SK-MEL-5 (cell line): ENCODE measurements around the gene PKP2. TPM values are rescaled to one million over a fixed set of nuclear protein-coding genes. Genes with fewer than 3 reads are reported as not detected.
"Not testable (repeated sequence)": the region's sequence is repeated elsewhere in the genome, so short reads cannot be mapped to it uniquely, and the experiment has no call there.

Experiments used
- DNase-seq: peaks from one replicate; pipeline ENCODE4 v3.0.0-alpha.2; 2016; ENCODE audit warnings: low read depth, low spot score
- in situ Hi-C: cut with HindIII; loops from 2 replicates; pipeline ENCODE4 v1.10.0; 2016; ENCODE audit warnings: low sequenced_read_pairs, high pct_unique_total_duplicates, low pct_unique_long_range_greater_than_20kb
- total RNA-seq: library from RNA; depleted of rRNA; stranded (reverse); fragments of >200 nt; shearing (Covaris generic); gene quantifications from 2 replicates; pipeline ENCODE4 v1.2.3, GENCODE V29; 2014

The PKP2 gene
- total RNA-seq, 1 experiment from 2014 or later, result not detected

DNA sequence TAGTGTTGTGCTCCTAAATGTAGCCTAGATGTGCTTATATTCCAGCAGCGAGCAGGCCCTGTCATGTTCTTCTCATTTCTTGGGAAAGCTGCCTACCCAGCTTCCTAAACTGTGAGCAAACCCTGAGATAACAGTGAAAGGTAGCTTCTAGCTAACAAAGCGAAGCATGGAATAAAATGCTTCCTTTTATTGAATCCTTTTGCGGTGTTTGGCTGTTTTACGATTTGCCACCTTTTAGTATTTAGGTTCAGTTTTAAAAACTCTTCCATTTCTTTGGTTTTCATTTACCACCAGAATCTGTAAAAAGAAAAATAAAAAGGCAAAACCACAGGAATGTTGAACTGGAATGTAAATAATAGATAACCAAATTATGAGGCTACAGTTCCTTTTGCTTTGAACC lies 5.0 kb upstream of the PKP2 start:
- no peak for DNase-seq
- in situ Hi-C loops, result no loop called here

DNA sequence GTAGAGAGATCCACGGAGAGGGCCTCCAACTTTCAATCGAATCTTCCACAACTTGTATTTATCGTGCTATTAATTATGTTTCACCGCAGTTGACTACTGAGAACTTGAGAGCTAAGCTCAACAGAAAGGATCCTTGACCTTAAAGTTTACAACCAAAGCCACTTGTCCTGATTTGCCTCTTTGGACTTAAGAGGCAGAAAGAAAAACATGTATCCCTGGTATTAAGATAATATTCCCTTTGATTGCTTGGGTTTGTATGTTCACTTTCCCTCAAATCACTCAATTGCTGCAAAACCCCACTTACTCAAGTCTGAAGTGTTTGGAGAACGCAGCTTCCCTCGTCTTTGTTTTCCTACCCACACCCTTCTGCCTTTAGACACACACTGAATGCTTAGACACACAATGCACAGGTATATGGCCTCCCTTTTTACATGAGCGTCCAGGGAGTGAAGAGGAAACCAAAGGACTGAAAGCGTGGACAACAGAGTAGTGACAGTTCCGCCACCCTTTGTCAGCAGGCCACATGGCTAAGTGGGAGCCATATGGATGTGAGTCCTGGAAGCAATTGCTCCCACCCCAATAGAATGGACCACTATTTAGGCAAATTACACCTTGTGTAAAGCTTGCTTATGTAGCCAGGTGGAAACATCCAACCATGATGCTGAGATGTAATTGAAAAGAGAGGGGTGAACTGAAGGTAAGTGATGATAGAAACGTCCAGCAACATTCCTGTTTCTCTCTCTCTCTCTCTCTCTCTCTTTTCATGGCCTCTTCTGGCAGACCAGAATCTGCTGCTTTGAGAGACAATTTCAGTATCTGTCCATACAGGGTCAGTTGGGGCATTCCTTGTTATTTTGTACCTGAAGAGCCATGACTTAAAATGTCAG lies 1.4 kb upstream of the PKP2 start:
- DNase-seq, result no peak
- in situ Hi-C loops, result no loop called here

DNA sequence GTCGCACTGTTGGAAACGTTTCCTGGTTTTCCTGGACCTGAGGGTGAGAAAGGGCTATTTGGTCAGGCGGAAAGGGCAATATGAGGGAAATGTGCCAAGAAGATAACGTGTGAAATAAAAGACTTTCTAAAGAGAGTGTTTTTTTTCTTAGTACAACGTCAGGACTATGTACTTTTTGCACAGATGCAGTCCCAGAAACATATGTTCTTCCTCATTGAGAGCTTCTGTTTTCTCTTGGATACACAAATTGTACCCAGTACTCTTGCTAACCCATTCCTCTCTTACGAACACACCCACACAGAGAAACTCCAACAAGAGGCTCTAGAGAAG lies 669 bp upstream of the PKP2 start:
- in situ Hi-C loops, result no loop called here

DNA sequence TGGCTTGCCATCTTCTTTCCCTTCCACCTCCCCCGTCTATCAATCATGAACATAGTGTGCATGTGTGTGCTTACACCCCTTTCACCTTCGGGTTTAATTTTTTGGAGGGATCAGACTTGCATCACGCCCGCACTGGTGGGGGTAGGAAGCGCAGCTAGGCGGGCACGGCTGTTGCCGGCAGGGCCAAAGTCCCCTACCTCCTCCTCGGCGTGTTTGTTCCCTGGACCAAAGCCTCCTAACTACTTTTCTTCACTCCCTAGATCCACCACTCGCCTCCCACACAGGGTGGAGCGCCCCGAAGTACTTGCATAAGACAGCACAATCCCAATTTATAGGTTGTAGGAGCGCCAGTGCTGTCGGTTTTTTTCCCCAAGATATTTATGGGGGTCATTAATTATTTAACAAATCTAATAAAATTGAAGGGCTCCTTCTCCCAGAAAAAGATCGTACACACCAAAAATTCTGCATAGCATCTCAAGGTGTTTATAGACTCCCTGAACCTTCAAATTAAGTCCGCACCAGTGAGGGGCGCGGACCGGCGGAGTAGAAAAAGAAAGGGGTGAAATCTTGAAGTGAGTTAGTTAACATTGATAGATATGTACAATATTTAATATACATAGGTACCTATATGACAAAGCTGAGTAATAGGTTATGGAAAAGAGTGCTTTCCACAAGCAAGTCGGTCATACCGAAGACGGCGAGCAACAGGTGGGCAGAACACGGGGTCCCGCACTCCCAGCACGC lies 717 bp downstream of the PKP2 start:
- in situ Hi-C loops, result no loop called here
- no peak for DNase-seq

More for the DNA sequence above, 669 bp upstream of the PKP2 start:
- DNase-seq, result no peak

DNA sequence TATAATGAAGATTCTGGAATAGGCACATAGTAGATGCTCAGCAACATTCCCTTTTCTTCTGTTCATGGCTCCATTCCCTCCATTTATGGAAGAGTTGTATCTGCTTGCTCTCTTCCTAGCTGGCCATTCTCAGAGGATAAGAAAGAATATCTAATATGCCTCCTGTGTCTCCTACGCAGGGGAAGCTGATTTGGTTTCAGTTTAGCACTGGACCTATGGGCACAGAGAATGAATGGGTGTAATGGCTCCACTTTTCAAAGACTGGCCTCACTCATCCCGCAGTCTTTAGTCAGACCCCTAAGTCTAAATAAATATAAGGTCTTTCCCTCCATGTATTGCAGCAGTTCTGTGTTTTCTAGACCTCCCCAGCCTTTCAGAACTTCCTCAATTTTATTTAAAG lies 2.0 kb downstream of the PKP2 start:
- in situ Hi-C loops, result no loop called here
- no peak for DNase-seq

GRCh38 chr12:32893458-32893857 lies 3.1 kb downstream of the PKP2 start:
- DNase-seq, result no peak

DNA sequence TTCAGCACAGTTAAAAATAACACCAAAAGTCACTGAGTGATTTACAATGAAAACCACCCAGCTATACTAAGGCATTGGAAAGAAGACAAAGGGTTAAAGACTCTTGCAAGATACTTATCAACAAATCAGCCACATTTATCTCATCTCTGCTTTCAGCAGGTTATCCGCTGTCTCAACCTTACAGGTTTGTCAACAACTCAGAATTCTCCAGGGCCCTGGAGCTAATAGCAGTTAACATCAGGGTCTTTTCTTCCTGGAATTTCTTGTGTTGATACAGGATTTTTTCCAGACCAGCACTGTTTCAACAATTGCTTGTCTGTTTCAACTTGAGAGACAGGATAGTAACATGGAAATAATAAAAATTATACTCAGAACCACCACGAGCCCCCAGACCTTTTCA lies 3.5 kb downstream of the PKP2 start:
- in situ Hi-C loops, result no loop called here
- DNase-seq, result no peak

More at GRCh38 chr12:32893458-32893857, 3.1 kb downstream of the PKP2 start:
- in situ Hi-C loops, result no loop called here

DNA sequence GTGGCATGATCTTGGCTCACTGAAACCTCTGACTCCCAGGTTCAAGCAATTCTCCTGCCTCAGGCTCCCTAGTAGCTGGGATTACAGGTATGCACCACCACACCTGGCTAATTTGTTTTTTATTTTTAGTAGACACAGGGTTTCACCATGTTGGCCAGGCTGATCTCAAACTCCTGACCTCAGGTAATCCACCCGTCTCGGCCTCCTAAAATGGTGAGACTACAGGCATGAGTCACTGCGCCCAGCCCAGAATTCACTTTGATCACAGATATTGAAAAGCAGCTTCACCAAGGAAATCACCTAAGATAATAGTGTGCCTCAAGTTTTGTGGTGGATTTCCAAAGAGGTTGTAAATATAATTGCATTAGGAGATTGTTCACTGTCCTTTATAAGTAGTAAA lies 4.2 kb downstream of the PKP2 start:
- DNase-seq, in situ Hi-C loops: not testable (repeated sequence)

- no peak for DNase-seq
- in situ Hi-C loops, result no loop called here
These were observed 4.6 kb downstream of the PKP2 start for GRCh38 chr12:32891956-32892355.

- in situ Hi-C loops, result no loop called here
- no peak for DNase-seq
These were observed 5.1 kb downstream of the PKP2 start for GRCh38 chr12:32891526-32891925.

DNA sequence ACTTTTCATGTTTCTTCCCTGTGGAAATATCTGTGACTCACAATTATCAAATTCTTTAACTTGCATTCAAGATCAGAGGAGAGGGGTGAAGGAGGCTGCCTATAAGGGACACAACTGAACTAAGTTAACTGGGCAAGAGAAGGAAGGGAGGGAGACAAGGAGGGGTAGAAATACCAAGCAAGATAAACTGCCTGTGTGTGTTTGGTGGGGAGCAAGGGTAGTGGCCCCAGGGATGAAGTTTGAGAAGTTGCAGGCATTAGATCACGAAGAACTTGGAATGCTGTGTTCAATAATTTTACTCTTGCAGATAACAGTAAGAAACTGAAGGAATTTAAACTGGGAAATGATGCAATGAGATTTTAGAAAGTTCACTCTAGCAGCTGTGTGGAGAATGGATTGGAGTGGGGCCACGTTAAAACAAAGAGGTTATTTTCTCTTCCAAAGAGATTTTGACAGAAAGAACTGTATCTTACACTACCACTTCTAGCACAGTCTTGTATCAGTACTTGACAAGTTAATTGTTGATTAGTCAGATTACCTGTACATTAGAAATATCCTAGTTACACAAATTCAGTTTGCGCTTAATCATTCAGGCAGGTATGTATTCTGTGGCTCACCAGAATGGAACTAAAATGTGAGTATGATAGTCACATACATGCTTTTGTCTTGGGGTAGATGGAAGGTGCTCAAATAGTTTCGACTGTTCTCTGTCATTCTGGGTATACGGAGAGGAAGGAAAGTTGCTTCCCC lies 7.4 kb downstream of the PKP2 start:
- in situ Hi-C loops, result no loop called here
- no peak for DNase-seq

DNA sequence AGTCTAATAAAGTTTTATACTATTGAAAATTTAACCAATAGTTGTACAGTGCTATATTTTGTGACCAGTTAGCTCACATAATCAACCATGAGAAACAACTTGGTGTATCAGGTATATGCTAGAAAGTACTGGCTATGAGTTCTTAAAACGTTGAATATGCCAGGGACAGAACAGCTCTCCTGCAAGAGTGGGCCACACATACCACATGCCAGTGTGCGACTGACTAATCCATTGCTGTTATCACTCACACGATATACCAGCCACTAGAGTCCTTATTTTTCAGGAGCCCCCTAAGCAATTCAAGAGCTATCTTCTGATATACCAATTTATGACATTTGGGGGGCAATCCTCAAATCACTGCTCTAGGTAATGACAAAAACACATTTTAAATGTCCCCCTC lies 9.5 kb downstream of the PKP2 start:
- in situ Hi-C loops, result no loop called here
- no peak for DNase-seq

DNA sequence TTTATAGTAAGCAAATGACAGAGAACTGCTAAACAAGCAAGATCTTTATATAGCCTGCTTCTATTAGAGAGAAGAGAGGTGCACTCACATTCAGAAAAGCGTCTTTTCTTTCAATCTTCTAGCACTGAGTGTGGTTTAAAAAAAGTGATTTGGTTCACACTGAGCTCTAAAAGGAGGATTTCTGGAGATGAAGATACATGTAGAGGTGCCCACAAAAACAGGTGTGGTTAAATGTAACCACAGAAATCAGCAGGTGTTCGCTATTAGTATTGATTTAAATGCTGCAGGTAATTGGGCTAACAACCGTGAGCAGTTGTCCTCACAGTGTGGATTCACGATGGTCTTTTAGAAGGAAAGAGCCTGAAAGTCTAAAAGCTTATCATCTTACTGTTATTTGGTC lies 10.7 kb downstream of the PKP2 start:
- in situ Hi-C loops, result no loop called here
- DNase-seq, result no peak

DNA sequence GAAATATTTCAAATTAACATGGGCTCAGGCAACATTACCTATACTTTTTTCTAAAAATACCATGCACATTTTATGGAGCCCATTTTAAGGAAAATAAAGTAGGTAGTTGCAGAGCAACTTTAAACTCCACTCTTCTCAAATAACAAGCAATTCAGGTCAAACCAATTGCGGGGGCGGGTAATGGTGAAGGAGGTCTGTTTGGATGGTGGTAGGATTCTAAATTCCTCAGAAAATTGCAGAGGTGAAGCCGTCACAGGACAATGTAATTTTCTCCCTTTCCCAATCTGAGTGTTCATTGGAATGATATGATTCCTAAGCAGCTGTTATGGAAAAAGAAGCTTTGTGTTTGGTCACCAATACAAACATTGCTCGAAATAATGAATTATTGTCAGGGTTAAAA lies 11.6 kb downstream of the PKP2 start:
- DNase-seq, result no peak
- in situ Hi-C loops, result no loop called here

- DNase-seq, result no peak
- in situ Hi-C loops, result no loop called here
These were observed 14.9 kb downstream of the PKP2 start for GRCh38 chr12:32881702-32882101.

DNA sequence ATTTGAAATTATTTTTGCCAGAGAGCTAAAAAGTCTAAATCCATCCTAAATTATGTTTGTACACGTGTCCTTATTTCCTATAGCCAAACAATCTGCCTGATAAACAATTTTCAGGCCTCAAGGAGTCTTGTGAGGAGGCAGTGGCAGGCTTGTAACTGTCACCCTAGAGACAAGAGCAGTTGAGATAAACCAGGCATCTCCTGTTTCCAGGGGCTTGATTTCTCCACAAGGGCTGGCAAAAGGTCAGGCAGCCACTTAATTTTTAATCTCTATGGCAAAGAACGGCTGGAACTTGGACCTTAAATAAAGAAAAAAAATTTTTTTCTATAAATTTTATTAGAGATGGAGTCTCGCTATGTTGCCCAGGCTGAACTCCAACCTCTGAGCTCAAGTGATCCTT lies 15.5 kb downstream of the PKP2 start:
- in situ Hi-C loops, result no loop called here

GRCh38 chr12:32879066-32879465 lies 17.5 kb downstream of the PKP2 start:
- DNase-seq, in situ Hi-C loops: not testable (repeated sequence)

More for the DNA sequence above, 15.5 kb downstream of the PKP2 start:
- DNase-seq, result no peak
